Measurements from ENCODE around the gene DLEC1.
A peak's percentile ranks its signal among the peaks of the same experiment; 100 is the strongest.

The DLEC1 gene

DNA sequence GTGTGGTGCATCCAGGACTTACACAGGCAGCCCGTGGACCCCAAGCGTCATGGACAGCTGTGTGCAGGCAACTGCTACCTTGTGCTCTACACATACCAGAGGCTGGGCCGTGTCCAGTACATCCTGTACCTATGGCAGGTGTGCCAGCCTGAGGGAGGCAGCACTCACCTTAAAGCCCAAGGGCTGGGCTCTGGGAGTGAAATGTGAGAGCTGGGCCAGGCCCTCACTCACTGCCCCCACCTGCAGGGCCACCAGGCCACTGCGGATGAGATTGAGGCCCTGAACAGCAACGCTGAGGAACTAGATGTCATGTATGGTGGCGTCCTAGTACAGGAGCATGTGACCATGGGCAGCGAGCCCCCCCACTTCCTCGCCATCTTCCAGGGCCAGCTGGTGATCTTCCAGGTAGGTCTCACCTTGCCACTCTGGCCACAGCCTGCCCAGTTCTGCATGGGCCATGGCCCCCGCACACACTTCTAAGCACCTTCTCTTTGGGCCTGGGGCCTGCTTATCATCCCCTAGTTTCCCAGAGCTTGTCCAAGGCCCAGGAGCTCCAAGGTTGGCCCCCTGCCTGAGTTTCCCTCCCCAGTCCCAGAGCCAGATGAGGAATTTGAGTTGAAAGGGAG is 37.4 kb upstream of the DLEC1 start:
- DNase-seq, result peak; percentile 28

DNA sequence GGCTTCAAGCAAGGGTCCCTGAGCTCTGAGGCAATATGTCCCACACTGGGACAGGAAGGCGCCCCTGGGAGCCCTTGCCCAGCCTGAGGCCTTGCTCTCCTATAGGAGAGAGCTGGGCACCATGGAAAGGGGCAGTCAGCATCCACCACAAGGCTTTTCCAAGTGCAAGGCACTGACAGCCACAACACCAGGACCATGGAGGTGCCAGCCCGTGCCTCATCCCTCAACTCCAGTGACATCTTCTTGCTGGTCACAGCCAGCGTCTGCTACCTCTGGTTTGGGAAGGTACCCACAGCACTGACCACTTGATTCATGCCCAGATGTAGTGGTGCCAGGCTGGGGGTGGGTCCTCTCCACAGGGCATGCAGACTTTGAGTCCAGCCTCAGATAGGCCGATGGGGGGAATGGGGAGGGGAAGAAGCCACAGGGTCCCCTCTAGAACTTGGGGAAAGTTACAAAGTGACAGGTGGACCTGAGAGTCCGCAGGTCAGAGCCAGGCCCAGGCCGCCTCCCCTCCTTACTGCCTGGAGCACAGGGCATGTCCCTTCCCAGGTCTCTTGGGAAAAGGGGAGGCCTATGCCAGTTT is 36.6 kb upstream of the DLEC1 start:
- peak; percentile 25 for DNase-seq

GRCh38 chr3:38002940-38003339 is 36.1 kb upstream of the DLEC1 start:
- no peak for DNase-seq

GRCh38 chr3:38003371-38003816 is 35.6 kb upstream of the DLEC1 start:
- peak; percentile 77 for DNase-seq

DNA sequence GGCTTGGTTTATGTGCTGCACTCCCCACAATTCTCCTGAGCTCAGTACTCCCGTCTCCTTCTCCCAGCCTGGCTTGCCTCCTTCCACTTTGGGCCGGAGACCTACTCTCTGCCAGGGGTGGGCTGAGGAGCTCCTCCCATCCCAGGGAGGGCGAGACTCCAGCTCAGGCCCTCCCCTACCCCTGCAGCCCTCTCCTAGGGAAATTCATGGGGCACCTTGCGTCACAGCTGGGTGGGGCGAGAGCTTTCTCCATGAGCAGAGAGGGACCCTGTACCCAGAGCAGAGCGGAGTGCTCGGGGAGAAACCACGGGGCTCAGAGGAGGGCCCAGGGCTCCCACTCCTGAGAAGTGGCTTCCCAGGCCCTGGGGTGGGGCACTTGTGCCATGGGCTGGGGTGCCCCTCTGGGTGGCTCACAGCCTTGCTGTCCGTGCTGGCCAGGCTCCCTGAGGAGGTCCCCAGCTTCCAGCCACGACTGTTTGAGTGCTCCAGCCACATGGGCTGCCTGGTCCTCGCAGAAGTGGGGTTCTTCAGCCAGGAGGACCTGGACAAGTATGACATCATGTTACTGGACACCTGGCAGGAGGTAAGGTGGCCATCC is 35.1 kb upstream of the DLEC1 start:
- DNase-seq, result peak; percentile 41

- DNase-seq, result peak; percentile 72
These were observed 34.5 kb upstream of the DLEC1 start for GRCh38 chr3:38004415-38005075.

DNA sequence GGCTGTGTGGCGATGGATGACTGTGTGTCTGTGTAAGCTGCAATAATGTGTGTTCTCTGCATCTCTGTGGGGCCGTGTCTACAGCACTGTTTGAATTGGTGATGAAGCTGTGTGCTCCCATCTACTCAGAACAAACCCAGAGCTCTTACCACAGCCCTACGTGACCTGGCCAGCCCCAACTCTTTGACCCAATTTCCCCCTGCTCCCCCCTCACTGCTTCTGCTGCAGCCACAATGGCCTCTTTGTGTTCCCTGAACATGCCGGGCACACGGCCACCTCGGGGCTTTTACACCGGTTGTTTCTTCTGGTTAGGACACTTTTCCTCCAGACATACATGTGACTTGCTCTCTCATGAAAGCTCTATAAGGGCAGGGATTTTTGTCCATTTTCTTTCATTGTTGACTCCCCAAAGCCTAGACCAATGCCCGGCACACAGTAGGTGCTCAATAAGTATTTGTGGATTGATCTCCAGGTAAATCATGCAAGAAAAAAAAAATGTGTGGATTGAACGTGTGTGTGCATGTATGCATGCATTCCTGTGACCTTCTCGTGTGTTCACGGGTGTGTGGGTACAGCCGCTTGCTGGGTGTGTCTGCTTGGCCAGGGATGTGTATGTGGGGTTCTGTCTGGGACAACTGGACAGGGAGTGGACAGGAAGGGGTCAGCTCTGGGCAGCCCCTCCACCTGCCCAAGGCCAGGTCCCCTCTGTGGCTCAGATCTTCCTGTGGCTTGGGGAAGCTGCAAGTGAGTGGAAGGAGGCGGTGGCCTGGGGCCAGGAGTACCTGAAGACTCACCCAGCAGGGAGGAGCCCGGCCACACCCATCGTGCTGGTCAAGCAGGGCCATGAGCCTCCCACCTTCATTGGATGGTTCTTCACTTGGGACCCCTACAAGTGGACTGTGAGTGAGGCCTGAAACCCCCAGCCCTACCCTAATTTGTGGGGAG is 33.7 kb upstream of the DLEC1 start:
- DNase-seq, result peak; percentile 75

GRCh38 chr3:38006031-38006430 is 33.0 kb upstream of the DLEC1 start:
- no peak for DNase-seq

DNA sequence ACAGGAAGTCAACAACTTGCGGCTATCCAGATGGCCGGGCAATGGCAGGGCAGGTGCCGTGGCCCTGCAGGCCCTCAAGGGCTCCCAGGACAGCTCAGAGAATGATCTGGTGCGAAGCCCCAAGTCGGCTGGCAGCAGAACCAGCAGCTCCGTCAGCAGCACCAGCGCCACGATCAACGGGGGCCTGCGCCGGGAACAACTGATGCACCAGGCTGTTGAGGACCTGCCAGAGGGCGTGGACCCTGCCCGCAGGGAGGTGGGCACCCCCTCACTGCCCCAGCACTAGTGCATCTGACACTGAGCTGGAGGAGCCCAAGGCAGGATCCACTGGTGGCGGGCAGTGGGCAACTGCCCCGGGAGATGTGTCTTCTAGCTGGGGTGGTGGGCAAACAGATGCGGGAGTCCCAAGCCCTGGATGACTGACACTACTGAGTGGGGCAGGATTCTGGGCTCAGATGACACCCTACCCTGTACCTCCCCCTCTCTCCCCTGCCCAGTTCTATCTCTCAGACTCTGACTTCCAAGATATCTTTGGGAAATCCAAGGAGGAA is 32.5 kb upstream of the DLEC1 start:
- DNase-seq, result no peak

DNA sequence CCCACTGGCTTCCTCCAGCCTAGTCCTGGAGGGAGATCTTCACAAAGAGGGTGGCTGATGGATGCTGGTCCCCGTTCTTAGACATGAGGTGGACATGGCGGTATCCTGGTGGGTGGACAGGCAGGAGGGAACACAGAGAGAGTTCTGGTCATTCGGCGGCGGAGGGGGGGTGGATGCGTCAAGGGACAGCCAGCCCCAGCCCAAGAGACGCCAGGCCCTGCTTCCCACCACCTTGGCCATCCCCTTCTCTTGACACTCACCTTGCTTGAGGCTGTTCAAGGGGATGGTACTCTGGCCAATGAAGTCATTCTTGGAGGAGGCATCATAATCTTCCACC is 31.3 kb upstream of the DLEC1 start:
- no peak for DNase-seq

DNA sequence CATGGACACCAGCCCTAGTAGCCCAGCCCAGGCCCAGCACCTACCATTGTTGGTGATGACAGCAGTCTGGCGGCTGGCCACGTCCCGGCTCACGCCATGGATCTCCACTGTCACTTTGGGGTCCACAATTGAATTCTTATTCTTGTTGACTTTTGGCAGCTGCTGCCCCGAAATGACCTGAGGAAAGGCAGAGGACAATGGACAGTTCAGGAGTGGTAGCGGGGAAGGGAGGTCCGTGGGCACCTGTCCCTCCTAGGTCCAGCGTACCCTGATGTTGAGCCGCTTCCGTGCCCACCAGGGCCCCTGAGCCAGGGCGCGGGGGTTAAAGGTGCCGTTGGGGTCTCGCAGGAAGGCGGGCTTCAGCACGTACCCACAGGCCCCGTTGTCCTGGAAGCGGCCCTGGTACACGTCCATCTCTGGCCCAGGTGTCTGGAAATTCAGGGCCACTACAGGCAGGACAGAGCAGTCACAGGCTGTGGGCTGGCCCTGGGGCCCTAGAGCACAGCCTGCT is 30.8 kb upstream of the DLEC1 start:
- DNase-seq, result no peak

- DNase-seq, result no peak
These were observed 29.9 kb upstream of the DLEC1 start for GRCh38 chr3:38008971-38009580.

DNA sequence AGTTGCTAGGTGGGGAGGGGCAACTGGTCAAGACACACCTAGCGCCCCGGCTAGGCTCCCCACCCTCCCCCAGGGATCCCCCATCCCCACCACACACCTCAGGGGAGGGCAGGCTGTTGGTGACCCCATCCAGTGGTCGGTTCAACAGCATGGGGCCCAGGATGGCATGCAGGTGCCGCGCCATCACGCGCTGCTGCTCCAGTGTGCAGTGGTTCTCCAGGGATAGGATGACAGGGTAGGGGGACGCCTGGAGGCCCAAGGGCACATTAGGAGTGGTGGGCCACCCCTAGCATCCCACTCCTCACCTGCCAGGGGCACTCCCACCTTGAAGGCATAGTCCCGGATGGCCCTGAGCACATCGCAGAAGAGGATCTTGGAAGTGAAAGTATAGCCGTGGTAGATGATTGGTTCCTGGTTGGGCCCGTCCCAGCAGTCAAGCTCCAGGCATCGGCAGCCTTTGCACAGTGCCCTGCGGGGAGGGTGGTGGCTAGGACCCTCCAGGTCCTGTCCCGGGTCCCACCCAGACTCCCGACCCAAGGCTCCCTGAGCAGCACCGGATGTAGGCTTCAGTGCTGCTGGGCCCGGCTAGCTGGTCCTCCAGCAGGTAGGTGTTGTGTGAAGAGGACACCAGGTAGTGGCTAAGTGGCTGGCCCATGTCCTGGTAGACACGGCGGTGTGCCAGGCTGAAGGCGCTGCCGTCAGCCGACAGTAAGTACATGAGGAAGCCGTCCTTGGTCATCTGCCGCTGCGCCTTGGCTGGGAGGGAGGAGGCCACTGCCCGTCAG is 29.0 kb upstream of the DLEC1 start:
- DNase-seq, result no peak

- DNase-seq, result peak; percentile 28
These were observed 27.9 kb upstream of the DLEC1 start for GRCh38 chr3:38011111-38011510.

- no peak for DNase-seq
These were observed 23.5 kb upstream of the DLEC1 start for GRCh38 chr3:38015485-38015884.

DNA sequence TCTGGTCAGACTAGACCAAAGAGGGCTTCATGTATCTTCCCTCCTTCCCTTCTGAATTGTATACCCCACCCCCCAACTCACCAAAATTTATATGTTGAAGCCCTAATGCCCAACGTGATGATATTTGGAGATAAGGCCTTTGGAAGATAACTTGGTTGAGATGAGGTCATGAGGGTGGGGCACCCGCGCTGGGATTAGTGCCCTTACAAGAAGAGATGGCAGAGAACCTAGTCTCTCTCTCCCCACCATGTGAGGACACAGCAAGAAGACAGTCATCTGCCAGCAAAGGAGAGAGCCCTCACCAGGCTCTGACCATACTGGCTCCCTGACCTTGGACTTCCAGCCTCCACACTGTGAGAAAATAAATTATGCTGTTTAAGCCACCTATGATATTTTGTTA is 23.0 kb upstream of the DLEC1 start:
- no peak for DNase-seq

GRCh38 chr3:38016410-38016809 is 22.6 kb upstream of the DLEC1 start:
- DNase-seq, result peak; percentile 16

DNA sequence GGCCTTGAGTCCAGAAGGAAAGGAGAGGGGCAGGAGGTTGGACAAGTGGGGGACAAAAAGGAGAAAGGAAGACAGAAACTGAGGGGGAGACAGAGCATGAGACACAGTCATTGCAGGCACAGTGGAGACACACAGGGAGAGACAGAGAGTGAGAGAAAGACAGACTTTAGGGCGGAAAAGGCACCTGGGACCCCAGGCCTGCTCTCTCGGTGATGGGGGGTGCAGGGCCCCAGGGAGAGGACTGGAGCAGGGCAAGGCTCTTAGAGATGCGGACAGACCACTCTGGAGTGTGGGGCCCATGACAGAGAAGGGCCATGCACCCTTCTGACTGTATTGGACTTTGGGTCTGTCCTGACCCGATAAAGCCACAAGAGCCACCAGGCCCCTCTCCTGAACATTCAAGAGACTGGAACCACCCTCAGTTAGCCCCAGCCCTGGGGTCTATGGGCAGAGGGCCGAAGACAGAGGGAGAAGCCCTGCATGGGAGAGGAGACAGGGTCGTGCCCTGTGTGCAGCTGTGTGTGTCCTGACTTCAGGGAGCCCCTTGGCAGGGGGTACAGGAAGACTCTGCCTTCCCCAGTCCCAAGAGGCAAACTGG is 22.1 kb upstream of the DLEC1 start:
- DNase-seq, result no peak

DNA sequence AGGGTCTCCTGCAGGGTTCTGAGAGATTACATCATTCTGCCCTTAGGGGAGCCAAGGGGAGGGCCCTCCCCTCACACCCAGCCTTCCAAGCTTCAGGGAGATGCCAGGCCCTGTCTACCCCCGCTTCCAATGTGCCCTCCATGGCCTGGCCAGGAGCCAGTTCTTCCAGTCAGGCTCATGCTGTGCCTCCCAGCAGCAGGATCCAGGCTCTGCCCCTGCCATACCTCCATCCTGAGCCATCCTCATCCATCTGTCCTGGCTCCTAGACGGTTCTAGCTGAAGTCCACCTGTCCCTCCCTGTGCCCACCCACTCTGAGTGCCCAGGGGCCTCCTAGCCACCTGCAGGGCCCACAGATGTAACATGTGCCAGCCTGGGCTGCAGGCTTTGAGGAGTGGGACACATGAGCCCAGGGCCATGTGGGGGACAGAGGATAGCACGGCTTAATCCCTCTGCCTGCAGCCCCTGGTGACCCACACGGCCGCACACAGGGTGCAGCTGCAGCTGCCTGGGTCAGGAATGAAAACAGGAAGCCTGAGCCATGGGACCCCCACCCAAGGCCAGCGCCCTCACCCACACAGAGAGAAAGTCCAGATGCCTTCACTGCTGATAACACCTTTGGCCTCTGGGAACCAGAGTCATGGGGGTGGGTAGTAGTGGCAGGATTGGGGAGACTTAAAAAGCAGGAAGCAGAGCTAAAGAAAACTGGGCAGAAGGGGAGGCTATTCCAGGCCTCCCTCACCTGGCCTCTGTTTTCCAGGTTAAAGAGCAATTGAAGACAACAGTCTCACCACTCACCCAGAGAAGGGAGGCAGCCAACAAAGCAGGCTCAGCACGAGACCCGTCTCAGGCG is 21.3 kb upstream of the DLEC1 start:
- peak; percentile 25 for DNase-seq

Data from left hindlimb (tissue), 1 donor.